22Rv1 (cell line): Measurements from ENCODE around the gene CTNNA1.

ENCODE experiments used
- ZFX ChIP-seq: fragments of 450-650 bp; IDR thresholded peaks from 2 replicates; pipeline ENCODE4 v1.6.1; 2017; ENCODE audit warnings: antibody characterized with exemption, borderline replicate concordance
- TF ChIP-seq, protein P1 (sequence below): fragments of 450-650 bp; IDR thresholded peaks from 2 replicates; pipeline ENCODE4 v1.5.1; 2017; ENCODE audit warnings: mild to moderate bottlenecking

DNA sequence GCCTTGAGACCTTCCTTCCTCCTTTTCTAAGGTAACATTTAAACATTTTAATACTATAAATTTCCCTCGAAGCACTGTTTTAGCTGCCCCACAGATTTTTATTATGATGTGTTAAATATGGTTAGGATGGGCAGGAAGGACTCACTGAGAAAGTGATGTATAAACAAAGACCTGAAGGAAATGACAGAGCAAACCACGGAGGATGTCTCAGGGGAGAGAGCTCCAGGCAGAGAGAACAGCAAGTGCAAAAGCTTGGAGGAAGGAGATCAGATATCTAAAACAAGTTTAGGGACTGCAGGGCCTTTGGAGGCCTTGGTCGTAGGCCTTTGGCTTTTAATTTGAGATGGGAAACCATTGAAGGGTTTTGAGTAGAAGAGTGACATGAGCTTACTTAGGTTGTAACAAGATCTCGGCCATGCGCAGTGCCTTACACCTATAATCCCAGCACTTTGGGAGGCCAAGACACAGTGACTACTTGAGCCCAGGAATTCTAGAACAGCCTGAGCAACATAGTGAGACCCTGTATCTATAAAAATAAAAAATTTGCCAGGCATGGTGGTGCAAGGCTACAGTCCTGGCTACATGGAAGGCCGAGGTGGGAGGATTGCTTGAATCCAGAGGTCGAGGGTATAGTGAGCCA is 157.4 kb downstream of the CTNNA1 start:
- TF ChIP-seq, protein P1, sequence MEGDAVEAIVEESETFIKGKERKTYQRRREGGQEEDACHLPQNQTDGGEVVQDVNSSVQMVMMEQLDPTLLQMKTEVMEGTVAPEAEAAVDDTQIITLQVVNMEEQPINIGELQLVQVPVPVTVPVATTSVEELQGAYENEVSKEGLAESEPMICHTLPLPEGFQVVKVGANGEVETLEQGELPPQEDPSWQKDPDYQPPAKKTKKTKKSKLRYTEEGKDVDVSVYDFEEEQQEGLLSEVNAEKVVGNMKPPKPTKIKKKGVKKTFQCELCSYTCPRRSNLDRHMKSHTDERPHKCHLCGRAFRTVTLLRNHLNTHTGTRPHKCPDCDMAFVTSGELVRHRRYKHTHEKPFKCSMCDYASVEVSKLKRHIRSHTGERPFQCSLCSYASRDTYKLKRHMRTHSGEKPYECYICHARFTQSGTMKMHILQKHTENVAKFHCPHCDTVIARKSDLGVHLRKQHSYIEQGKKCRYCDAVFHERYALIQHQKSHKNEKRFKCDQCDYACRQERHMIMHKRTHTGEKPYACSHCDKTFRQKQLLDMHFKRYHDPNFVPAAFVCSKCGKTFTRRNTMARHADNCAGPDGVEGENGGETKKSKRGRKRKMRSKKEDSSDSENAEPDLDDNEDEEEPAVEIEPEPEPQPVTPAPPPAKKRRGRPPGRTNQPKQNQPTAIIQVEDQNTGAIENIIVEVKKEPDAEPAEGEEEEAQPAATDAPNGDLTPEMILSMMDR: no peak
- TF ChIP-seq ZFX: no peak
